ENCODE measurements around the gene FEN1.

The FEN1 gene

GRCh38 chr11:61797263-61797944, 4.7 kb downstream of the FEN1 start:
- DNase-seq: peak; percentile 39

GRCh38 chr11:61799665-61800284, 7.1 kb downstream of the FEN1 start:
- no peak for DNase-seq

DNA sequence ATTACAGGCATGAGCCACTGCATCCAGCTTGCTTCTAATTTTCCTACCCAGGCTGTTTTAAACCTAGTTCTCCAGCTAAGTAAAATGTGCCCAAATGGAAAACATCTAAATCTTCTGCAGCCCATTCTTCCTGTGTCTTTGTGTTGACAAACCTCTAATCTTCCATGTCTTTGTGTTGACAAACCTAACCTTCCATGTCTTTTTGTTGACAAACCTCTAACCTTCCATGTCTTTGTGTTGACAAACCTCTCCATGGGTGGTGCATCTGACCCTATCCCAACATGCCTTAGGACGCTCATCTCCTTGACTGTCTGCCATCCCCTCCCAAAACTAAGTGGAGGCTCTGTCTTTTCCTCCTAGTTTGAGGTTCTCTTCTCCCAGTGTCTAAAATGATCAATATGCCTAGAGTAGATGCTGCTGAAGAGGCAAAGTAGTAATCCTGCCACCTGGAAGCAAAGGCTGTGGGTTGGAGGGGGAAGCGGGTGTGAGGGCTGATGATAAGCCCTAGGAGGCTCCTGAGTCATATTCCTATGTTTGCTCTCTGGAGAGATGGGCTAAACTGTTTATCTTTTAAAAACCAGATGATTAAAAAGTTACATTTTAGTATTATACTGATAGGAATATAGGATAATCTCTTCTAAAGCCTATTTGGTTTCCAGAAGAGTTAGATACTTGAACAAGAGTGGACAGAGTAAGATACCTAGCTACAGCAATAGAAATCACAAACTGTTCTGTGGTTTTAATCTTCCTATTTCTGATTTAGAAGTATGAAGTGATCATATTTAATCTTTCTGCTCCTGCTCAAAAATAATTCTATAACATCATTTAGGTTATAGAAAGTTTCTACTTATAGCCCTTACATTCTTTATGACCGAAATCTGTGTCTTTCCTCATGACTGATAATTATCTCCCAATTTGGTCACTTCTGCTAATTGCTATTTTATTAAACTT, 7.9 kb downstream of the FEN1 start:
- no peak for DNase-seq

DNA sequence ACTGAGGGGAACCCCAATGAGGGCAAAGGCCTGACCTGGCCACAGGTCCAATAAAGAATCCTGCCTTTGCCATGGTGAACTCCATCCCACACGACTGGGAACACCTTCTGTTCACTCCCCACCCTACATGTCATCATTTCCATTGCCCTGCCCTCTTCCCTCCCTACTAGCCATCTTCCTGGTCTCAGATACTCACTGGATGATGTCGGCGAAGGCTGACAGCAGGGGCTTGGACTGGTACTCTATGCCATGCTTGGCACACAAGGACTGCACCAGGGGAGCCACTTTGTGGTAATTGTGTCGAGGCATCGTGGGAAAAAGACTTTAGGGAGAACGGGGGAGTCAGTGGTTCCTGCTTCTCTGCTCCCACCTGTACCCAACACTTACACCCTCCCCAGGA, 9.9 kb downstream of the FEN1 start:
- no peak for DNase-seq

DNA sequence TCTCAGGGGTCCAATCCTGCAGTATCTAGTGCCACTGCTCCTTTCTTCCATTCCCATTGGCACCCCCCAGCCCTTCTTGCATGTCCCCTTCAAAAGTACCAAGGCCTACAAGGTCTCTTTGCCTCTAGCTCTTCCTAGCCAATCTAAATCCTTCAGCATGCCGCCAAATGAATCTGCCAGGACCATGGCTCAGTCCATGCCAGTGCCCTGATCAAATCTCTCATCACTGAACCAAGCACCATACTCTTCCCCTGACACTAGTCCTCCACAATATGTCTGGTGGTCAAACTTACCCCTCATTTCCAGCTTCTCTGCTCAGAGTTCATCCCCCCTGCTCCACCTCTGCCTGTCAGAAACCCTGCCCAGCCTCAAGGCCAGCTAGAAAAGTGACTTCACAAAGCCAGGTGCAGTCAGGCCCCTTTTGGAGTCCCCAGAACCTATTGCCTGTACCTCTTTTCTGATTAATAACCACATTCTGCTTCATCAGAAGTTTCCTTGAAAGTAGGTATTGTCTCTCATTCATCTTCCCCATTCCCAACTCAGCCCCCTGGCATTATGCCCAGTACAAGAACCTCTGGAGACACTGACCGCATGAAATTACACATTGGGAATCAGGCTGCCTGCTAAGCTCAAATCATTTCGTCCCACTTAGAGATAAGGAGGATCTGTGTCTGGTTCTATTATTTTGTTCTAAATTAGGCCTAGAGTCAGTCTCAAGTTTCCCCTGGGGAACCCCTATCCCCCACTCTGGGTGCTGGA, 11.4 kb downstream of the FEN1 start:
- DNase-seq: no peak

GRCh38 chr11:61805146-61805545, 12.4 kb downstream of the FEN1 start:
- DNase-seq: no peak

DNA sequence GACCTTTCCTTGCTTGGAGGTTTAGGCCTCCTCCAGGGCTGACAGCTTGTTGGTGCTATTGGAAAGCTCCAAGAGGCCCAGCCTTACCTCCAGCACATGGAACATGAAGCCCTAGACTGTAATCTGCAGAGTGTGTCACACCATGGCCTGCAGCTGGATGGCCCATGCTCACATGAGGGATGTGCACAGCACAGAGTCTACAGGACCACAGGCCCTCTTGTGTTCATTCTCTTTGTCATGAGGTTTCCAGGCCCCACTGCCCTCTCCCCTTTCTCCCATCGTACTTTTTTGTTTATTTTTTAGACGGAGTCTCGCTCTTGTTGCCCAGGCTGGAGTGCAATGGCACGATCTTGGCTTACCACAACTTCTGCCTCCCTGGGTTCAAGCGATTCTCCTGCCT, 14.1 kb downstream of the FEN1 start:
- no peak for DNase-seq

DNA sequence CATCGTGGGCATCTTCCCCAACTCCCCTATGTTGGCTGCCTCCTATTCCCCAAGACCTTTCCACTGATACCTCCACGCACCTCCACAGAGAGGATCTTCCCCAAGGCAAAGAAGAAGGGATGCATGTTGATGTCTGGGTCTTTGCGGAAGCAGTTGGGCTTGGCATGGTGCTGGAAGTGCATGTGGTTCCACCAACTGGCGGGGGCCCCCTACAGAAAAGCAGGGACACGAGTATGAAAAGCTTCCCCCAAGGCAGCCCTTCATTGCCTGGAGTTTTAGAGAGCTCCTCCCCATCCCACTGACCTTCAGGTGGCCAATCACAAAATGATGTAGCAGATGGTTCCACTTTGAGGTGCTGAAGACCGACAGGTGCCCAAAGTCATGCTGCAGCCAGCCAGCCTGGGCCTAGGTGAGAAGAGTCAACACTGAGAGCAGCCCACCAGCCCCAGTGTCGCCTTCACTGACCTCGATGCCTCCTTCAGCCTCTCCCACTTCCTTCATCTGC, 18.0 kb downstream of the FEN1 start:
- DNase-seq: no peak

GRCh38 chr11:61811831-61812230, 19.1 kb downstream of the FEN1 start:
- DNase-seq: no peak

- no peak for DNase-seq
These were observed 20.2 kb downstream of the FEN1 start for GRCh38 chr11:61812736-61813411.

DNA sequence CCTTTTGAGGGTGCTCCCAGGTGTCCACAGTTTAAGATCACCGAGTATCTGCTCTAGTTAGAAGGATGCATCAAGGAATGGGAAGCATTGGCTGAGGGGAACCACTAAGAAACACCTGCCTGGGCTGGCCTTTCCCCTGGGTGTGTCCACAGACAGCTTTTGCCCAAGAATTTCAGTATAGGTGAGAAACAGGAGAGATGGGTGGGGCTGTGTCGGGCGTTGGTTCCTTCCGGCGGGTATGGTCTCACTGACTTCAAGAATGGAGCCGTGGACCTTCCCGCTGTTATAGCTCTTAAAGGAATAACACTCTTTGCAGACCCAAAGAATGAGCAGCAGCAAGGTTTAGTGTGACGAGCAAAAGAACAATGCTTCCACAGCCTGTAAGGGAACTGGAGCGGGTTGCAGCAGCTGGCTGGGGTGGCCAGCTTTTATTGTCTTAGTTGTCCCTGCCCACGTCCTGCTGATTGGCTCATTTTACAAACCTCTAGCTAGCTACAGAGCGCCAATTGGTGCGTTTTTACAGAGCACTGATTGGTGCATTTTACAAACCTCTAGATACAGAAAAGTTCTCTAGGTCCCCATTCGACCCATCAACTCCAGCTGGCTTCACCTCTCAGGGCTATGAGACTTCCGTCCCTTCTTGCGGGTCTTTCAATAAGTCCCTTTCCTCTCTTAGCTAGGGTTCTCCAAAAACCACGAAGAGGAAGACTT, 21.7 kb downstream of the FEN1 start:
- DNase-seq: no peak

- peak; percentile 92 for DNase-seq
These were observed 22.5 kb downstream of the FEN1 start for GRCh38 chr11:61814958-61815789.

GRCh38 chr11:61815790-61816735, 23.4 kb downstream of the FEN1 start:
- DNase-seq: peak; percentile 44

DNA sequence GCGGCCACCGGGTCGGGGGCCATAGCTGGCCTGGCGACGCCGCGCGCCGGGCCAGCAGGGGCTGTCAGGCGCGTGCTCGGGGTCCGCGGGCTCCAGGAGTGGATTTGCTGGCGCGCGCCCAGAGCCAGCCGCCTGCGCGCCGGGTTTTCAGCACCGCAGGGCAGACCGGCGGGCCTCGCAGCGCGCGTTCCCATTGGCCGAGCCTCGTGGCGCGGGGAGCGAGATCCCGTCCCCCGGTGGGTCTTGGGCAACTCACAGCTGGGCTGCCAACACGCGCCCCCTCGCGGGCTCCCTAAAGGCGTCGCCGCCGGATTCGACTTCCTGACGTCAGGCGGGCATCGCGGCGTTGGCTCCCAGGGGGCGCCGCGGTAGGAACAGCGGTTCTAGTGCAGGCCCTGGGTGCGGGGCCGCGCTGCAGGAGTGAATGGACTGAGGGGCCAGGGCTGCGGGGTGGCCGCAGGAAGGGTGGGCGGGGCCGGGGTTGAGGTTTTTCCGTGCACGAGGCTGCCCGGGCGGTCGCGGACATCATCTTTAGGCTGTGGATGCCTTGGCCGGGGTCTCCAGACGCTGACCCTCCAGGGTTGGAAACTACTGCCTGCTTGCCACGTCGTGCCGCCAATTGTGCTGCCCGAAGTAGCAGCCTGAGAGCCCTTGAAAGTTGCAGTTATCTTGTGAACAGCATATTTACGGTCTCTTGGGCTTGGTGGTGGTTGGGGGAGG, 24.2 kb downstream of the FEN1 start, which contains the start of gene FADS1:
Gene FADS1, minus strand, starts transcription at position 268 of the 720 bp plus-strand sequence. Its CDS starts 74 bp downstream, at position 194.
- peak; percentile 96 for DNase-seq

GRCh38 chr11:61817471-61818202, 24.9 kb downstream of the FEN1 start:
- no peak for DNase-seq

GRCh38 chr11:61820174-61820573, 27.5 kb downstream of the FEN1 start:
- DNase-seq: no peak

GRCh38 chr11:61826930-61827570, 34.3 kb downstream of the FEN1 start:
- DNase-seq: no peak
